Neural progenitor cell (in vitro differentiated cells): Measurements from ENCODE around the gene SH2D3A. TPM values are rescaled to one million over a fixed set of nuclear protein-coding genes. Genes with fewer than 3 reads are reported as not detected.

Experiments used
- DNase-seq: peaks from one replicate; pipeline ENCODE4 v3.0.0-alpha.2; 2016; ENCODE audit warnings: low spot score
- H2AFZ ChIP-seq: fragments of 200-600 bp; sonication (generic); replicated peaks from 2 replicates; pipeline ENCODE4 v1.6.1; 2016; ENCODE audit warnings: antibody characterized with exemption
- H3F3A ChIP-seq: fragments of 200-600 bp; sonication (generic); 2 replicates; pipeline ENCODE4 v1.6.1; 2016; ENCODE audit warnings: antibody characterized with exemption, low read depth
- H3K27ac ChIP-seq: fragments of 200-600 bp; sonication (generic); 2 replicates; pipeline ENCODE4 v1.5.1; 2016; ENCODE audit warnings: mild to moderate bottlenecking
- H3K27me3 ChIP-seq: fragments of 200-600 bp; sonication (generic); 2 replicates; pipeline ENCODE4 v1.6.1; 2016; ENCODE audit warnings: mild to moderate bottlenecking, moderate library complexity
- H3K36me3 ChIP-seq: fragments of 200-600 bp; sonication (generic); 2 replicates; pipeline ENCODE4 v1.5.1; 2016
- H3K4me1 ChIP-seq: fragments of 200-600 bp; sonication (generic); 2 replicates; pipeline ENCODE4 v1.6.1; 2016; ENCODE audit warnings: mixed run types
- H3K4me2 ChIP-seq: fragments of 200-600 bp; sonication (generic); 2 replicates; pipeline ENCODE4 v1.6.1; 2016
- H3K4me3 ChIP-seq: fragments of 200-600 bp; sonication (generic); 2 replicates; pipeline ENCODE4 v1.5.1; 2016
- H3K79me2 ChIP-seq: fragments of 200-600 bp; sonication (generic); 2 replicates; pipeline ENCODE4 v1.6.1; 2016; ENCODE audit warnings: low read depth
- H3K9ac ChIP-seq: fragments of 200-600 bp; sonication (generic); 2 replicates; pipeline ENCODE4 v1.6.1; 2016
- H3K9me3 ChIP-seq: fragments of 200-600 bp; sonication (generic); 2 replicates; pipeline ENCODE4 v1.5.1; 2016; ENCODE audit warnings: low read depth
- H4K20me1 ChIP-seq: fragments of 200-600 bp; sonication (generic); 2 replicates; pipeline ENCODE4 v1.6.1; 2016; ENCODE audit warnings: low read depth
- H3K27ac Mint-ChIP-seq: 3 replicates; pipeline ENCODE4 v1.8.0; 2021; ENCODE audit warnings: mixed read lengths
- H3K27me3 Mint-ChIP-seq: 2 replicates; pipeline ENCODE4 v1.8.0; 2022; ENCODE audit warnings: low read depth, mild to moderate bottlenecking, inconsistent platforms, moderate library complexity, mixed read lengths; ENCODE audit not compliant: insufficient read depth
- H3K36me3 Mint-ChIP-seq: 3 replicates; pipeline ENCODE4 v1.8.0; 2021; ENCODE audit warnings: mixed read lengths
- H3K4me1 Mint-ChIP-seq: 3 replicates; pipeline ENCODE4 v1.8.0; 2021; ENCODE audit warnings: mixed read lengths
- H3K4me3 Mint-ChIP-seq: 3 replicates; pipeline ENCODE4 v1.8.0; 2021; ENCODE audit warnings: mild to moderate bottlenecking, moderate library complexity, mixed read lengths
- H3K9me3 Mint-ChIP-seq: 3 replicates; pipeline ENCODE4 v1.8.0; 2020; ENCODE audit warnings: mixed read lengths
- CTCF ChIP-seq: fragments of 200-600 bp; sonication (generic); IDR thresholded peaks from 2 replicates; pipeline ENCODE4 v1.5.1; 2017; ENCODE audit warnings: antibody characterized with exemption, mild to moderate bottlenecking
- EZH2 ChIP-seq: fragments of 200-600 bp; sonication (generic); IDR thresholded peaks from 2 replicates; pipeline ENCODE4 v1.6.1; 2017; ENCODE audit warnings: antibody characterized with exemption, mild to moderate bottlenecking, moderate library complexity
- EZH2phosphoT487 ChIP-seq: fragments of 200-600 bp; sonication (generic); IDR thresholded peaks from 2 replicates; pipeline ENCODE4 v1.6.1; 2017; ENCODE audit warnings: antibody characterized with exemption
- total RNA-seq: library from RNA; depleted of rRNA; stranded (reverse); fragments of >200 nt; gene quantifications from 2 replicates; pipeline ENCODE4 v1.2.3, GENCODE V29; 2015; ENCODE audit warnings: low replicate concordance

SH2D3A gene
- total RNA-seq, 1 donor from 2014 or later, result 0.65 TPM

- no peak overlapping the region for H3K4me2 ChIP-seq
- TF ChIP-seq EZH2phosphoT487 (no peak), CTCF (no peak), EZH2 (no peak)
- H3K27me3 ChIP-seq, result peaks cover 23% of the 10 kb centered on the region
- no peak overlapping the region for H3K9ac ChIP-seq
- H3K27me3 Mint-ChIP-seq, result peaks cover 39% of the 10 kb centered on the region
- H3K79me2 ChIP-seq, result no peaks in the 10 kb centered on the region
- no peak overlapping the region for H3K4me3 Mint-ChIP-seq
- H3K4me3 ChIP-seq, result no peak overlapping the region
- no peaks in the 10 kb centered on the region for H3K9me3 ChIP-seq
- H3K27ac ChIP-seq, result no peak overlapping the region
- H2AFZ ChIP-seq, result no peak overlapping the region
- no peaks in the 10 kb centered on the region for H4K20me1 ChIP-seq
- H3K4me1 ChIP-seq, result no peaks in the 10 kb centered on the region
- H3K9me3 Mint-ChIP-seq, result peaks cover 8% of the 10 kb centered on the region
- H3K27ac Mint-ChIP-seq, result no peak overlapping the region
- H3F3A ChIP-seq, result peaks cover 4% of the 10 kb centered on the region
- peaks cover 5% of the 10 kb centered on the region for H3K4me1 Mint-ChIP-seq
- no peaks in the 10 kb centered on the region for H3K36me3 ChIP-seq
- no peaks in the 10 kb centered on the region for H3K36me3 Mint-ChIP-seq
- DNase-seq, result no peak
These were observed 52.3 kb downstream of the SH2D3A start for GRCh38 chr19:6714749-6715555.

- no peaks in the 10 kb centered on the region for H3K36me3 Mint-ChIP-seq
- no peak overlapping the region for H2AFZ ChIP-seq
- H3K27me3 ChIP-seq, result peaks cover 32% of the 10 kb centered on the region
- peaks cover 5% of the 10 kb centered on the region for H3K4me1 Mint-ChIP-seq
- H3K4me3 ChIP-seq, result no peak overlapping the region
- H3K4me1 ChIP-seq, result no peaks in the 10 kb centered on the region
- H3K4me2 ChIP-seq, result no peak overlapping the region
- H3K9me3 ChIP-seq, result no peaks in the 10 kb centered on the region
- H3K4me3 Mint-ChIP-seq, result no peak overlapping the region
- peaks cover 38% of the 10 kb centered on the region for H3K27me3 Mint-ChIP-seq
- H3K79me2 ChIP-seq, result no peaks in the 10 kb centered on the region
- DNase-seq, result no peak
- TF ChIP-seq EZH2 (no peak), CTCF (no peak), EZH2phosphoT487 (no peak)
- H3K9me3 Mint-ChIP-seq, result peaks cover 8% of the 10 kb centered on the region
- no peak overlapping the region for H3K27ac ChIP-seq
- no peaks in the 10 kb centered on the region for H4K20me1 ChIP-seq
- no peaks in the 10 kb centered on the region for H3K36me3 ChIP-seq
- H3K9ac ChIP-seq, result no peak overlapping the region
- no peak overlapping the region for H3K27ac Mint-ChIP-seq
- H3F3A ChIP-seq, result peaks cover 4% of the 10 kb centered on the region
These were observed 53.2 kb downstream of the SH2D3A start for GRCh38 chr19:6713773-6714692.

GRCh38 chr19:6712692-6713670, 54.3 kb downstream of the SH2D3A start:
- peaks cover 5% of the 10 kb centered on the region for H3K4me1 Mint-ChIP-seq
- no peak for DNase-seq
- Histone ChIP-seq H3K27ac (no peak overlapping the region), H3K4me3 (no peak overlapping the region), H3F3A (peaks cover 4% of the 10 kb centered on the region), H3K9ac (no peak overlapping the region), H3K9me3 (no peaks in the 10 kb centered on the region), H3K4me1 (no peaks in the 10 kb centered on the region), H3K27me3 (peaks cover 42% of the 10 kb centered on the region), H4K20me1 (no peaks in the 10 kb centered on the region), H2AFZ (no peak overlapping the region), H3K4me2 (no peak overlapping the region), H3K36me3 (no peaks in the 10 kb centered on the region), H3K79me2 (no peaks in the 10 kb centered on the region)
- H3K4me3 Mint-ChIP-seq, result no peak overlapping the region
- H3K9me3 Mint-ChIP-seq, result peaks cover 8% of the 10 kb centered on the region
- H3K36me3 Mint-ChIP-seq, result no peaks in the 10 kb centered on the region
- TF ChIP-seq EZH2, result no peak
- TF ChIP-seq CTCF, result no peak
- TF ChIP-seq EZH2phosphoT487, result no peak
- H3K27ac Mint-ChIP-seq, result no peak overlapping the region
- H3K27me3 Mint-ChIP-seq, result peaks cover 43% of the 10 kb centered on the region
